Measurements from ENCODE around the gene LMBR1L.

The LMBR1L gene

GRCh38 chr12:49091056-49091835 lies 19.4 kb downstream of the LMBR1L start:
- no peak for TF ChIP-seq L3MBTL2 (conservative IDR thresholded peaks at IDR 0.05)
- TF ChIP-seq HDGF (IDR thresholded peaks at IDR 0.05; ENCODE audit: borderline replicate concordance): no peak
- no peak for TF ChIP-seq CTBP1 (IDR thresholded peaks at IDR 0.05; ENCODE audit: borderline replicate concordance)
- TF ChIP-seq FOXA1 (IDR thresholded peaks at IDR 0.05): no peak
- no peak for TF ChIP-seq NFRKB (IDR thresholded peaks at IDR 0.05)
- no peak for TF ChIP-seq BHLHE40 (IDR thresholded peaks at IDR 0.05; ENCODE audit: borderline replicate concordance)
- TF ChIP-seq PKNOX1 (IDR thresholded peaks at IDR 0.05): no peak
- no peak for TF ChIP-seq LEF1 (IDR thresholded peaks at IDR 0.05; ENCODE audit: borderline replicate concordance)
- TF ChIP-seq SUZ12 (IDR thresholded peaks at IDR 0.05): no peak
- no peak for TF ChIP-seq ELF4 (IDR thresholded peaks at IDR 0.05)
- TF ChIP-seq FOXK2 (IDR thresholded peaks at IDR 0.05): no peak
- no peak for TF ChIP-seq SP1 (IDR thresholded peaks at IDR 0.05)
- no peak for TF ChIP-seq FOXM1 (IDR thresholded peaks at IDR 0.05; ENCODE audit: borderline replicate concordance)
- TF ChIP-seq TARDBP (IDR thresholded peaks at IDR 0.05): no peak
- ChIA-PET POLR2A (interaction anchor here (1.2 to 1.6 kb wide), 4 partner anchors 10 to 40 kb away, joined by 4 to 18 read pairs (median 6); partner anchors contain the start of genes RHEBL1 and TUBA1B), CTCF (interaction anchor here (0.9 to 2.2 kb wide), 5 partner anchors 9 to 38 kb away, joined by 3 to 28 read pairs (median 8); partner anchors contain the start of genes LMBR1L and RHEBL1)
- no peak for DNase-seq (ENCODE audit: extremely low spot score)

GRCh38 chr12:49089821-49090773 lies 20.6 kb downstream of the LMBR1L start:
- DNase-seq (ENCODE audit: extremely low spot score): no peak
- ChIA-PET CTCF (interaction anchor here (0.6 to 3.2 kb wide), 4 partner anchors 10 to 20 kb away, joined by 3 to 35 read pairs (median 16); partner anchors contain the start of gene LMBR1L), POLR2A (interaction anchor here (2.2 kb wide), 2 partner anchors 26 to 41 kb away, joined by 9 to 28 read pairs; partner anchors contain the start of gene TUBA1B)
- no peak for TF ChIP-seq FOXK2 (IDR thresholded peaks at IDR 0.05)
- TF ChIP-seq CTBP1 (IDR thresholded peaks at IDR 0.05; ENCODE audit: borderline replicate concordance): no peak
- TF ChIP-seq HDGF (IDR thresholded peaks at IDR 0.05; ENCODE audit: borderline replicate concordance): no peak
- no peak for TF ChIP-seq ELF4 (IDR thresholded peaks at IDR 0.05)
- no peak for TF ChIP-seq ZNF384 (IDR thresholded peaks at IDR 0.05)
- no peak for TF ChIP-seq SUZ12 (IDR thresholded peaks at IDR 0.05)
- TF ChIP-seq LEF1 (IDR thresholded peaks at IDR 0.05; ENCODE audit: borderline replicate concordance): no peak
- no peak for TF ChIP-seq ARNT (IDR thresholded peaks at IDR 0.05)
- TF ChIP-seq TARDBP (IDR thresholded peaks at IDR 0.05): no peak

GRCh38 chr12:49088932-49089330 lies 21.7 kb downstream of the LMBR1L start:
- DNase-seq (ENCODE audit: extremely low spot score): no peak
- CTCF ChIA-PET: interaction anchor here (0.6 to 3.3 kb wide), 26 partner anchors 7 to 268 kb away, joined by 3 to 57 read pairs (median 7); partner anchors contain the start of genes DDN, LMBR1L, RHEBL1 and TUBA1B
- POLR2A ChIA-PET: interaction anchor here (1.0 to 3.3 kb wide), 6 partner anchors 11 to 42 kb away, joined by 4 to 28 read pairs (median 8); partner anchors contain the start of genes RHEBL1 and TUBA1B
- TF ChIP-seq SP1 (IDR thresholded peaks at IDR 0.05): no peak
- no peak for TF ChIP-seq FOXK2 (IDR thresholded peaks at IDR 0.05)
- no peak for TF ChIP-seq CTBP1 (IDR thresholded peaks at IDR 0.05; ENCODE audit: borderline replicate concordance)
- TF ChIP-seq ZNF384 (IDR thresholded peaks at IDR 0.05): no peak
- TF ChIP-seq BHLHE40 (IDR thresholded peaks at IDR 0.05; ENCODE audit: borderline replicate concordance): no peak
- no peak for TF ChIP-seq ELF4 (IDR thresholded peaks at IDR 0.05)
- TF ChIP-seq NFRKB (IDR thresholded peaks at IDR 0.05): no peak
- no peak for TF ChIP-seq HDGF (IDR thresholded peaks at IDR 0.05; ENCODE audit: borderline replicate concordance)
- no peak for TF ChIP-seq FOXA1 (IDR thresholded peaks at IDR 0.05)
- no peak for TF ChIP-seq ARNT (IDR thresholded peaks at IDR 0.05)
- TF ChIP-seq L3MBTL2 (conservative IDR thresholded peaks at IDR 0.05): no peak
- no peak for TF ChIP-seq TARDBP (IDR thresholded peaks at IDR 0.05)
- TF ChIP-seq LEF1 (IDR thresholded peaks at IDR 0.05; ENCODE audit: borderline replicate concordance): no peak
- TF ChIP-seq PKNOX1 (IDR thresholded peaks at IDR 0.05): no peak

- ChIA-PET POLR2A (interaction anchor here (0.9 to 3.3 kb wide), 8 partner anchors 8 to 43 kb away, joined by 3 to 28 read pairs (median 6); partner anchors contain the start of genes LMBR1L, RHEBL1 and TUBA1B), CTCF (interaction anchor here (0.6 to 3.3 kb wide), 31 partner anchors 8 to 730 kb away, joined by 3 to 57 read pairs (median 6); partner anchors contain the start of genes DDN, LMBR1L, RHEBL1 and TUBA1B)
- peak; percentile 86 for DNase-seq (ENCODE audit: extremely low spot score)
- TF ChIP-seq SP1 (IDR thresholded peaks at IDR 0.05): no peak
- TF ChIP-seq HDGF (IDR thresholded peaks at IDR 0.05; ENCODE audit: borderline replicate concordance): no peak
- TF ChIP-seq FOXM1 (IDR thresholded peaks at IDR 0.05; ENCODE audit: borderline replicate concordance): no peak
- no peak for TF ChIP-seq ARNT (IDR thresholded peaks at IDR 0.05)
- no peak for TF ChIP-seq L3MBTL2 (conservative IDR thresholded peaks at IDR 0.05)
- TF ChIP-seq NFRKB (IDR thresholded peaks at IDR 0.05): no peak
- no peak for TF ChIP-seq ZNF384 (IDR thresholded peaks at IDR 0.05)
- no peak for TF ChIP-seq TARDBP (IDR thresholded peaks at IDR 0.05)
- no peak for TF ChIP-seq CTBP1 (IDR thresholded peaks at IDR 0.05; ENCODE audit: borderline replicate concordance)
- no peak for TF ChIP-seq ELF4 (IDR thresholded peaks at IDR 0.05)
- no peak for TF ChIP-seq PKNOX1 (IDR thresholded peaks at IDR 0.05)
- TF ChIP-seq FOXA1 (IDR thresholded peaks at IDR 0.05): no peak
- no peak for TF ChIP-seq BHLHE40 (IDR thresholded peaks at IDR 0.05; ENCODE audit: borderline replicate concordance)
- TF ChIP-seq FOXK2 (IDR thresholded peaks at IDR 0.05): no peak
These were observed 22.3 kb downstream of the LMBR1L start for GRCh38 chr12:49088150-49088931.

All from HEK293T (cell line).